HG03575 (cell line): ENCODE results near the gene SHISA5.

Experiments
- ATAC-seq: cut with Tn5 transposase; IDR thresholded peaks from one replicate; pipeline ENCODE4 v1.9.1; 2021; ENCODE audit not compliant: unreplicated experiment, insufficient number of reproducible peaks, low FRiP score; ENCODE audit errors: extremely low read depth

SHISA5 gene

DNA sequence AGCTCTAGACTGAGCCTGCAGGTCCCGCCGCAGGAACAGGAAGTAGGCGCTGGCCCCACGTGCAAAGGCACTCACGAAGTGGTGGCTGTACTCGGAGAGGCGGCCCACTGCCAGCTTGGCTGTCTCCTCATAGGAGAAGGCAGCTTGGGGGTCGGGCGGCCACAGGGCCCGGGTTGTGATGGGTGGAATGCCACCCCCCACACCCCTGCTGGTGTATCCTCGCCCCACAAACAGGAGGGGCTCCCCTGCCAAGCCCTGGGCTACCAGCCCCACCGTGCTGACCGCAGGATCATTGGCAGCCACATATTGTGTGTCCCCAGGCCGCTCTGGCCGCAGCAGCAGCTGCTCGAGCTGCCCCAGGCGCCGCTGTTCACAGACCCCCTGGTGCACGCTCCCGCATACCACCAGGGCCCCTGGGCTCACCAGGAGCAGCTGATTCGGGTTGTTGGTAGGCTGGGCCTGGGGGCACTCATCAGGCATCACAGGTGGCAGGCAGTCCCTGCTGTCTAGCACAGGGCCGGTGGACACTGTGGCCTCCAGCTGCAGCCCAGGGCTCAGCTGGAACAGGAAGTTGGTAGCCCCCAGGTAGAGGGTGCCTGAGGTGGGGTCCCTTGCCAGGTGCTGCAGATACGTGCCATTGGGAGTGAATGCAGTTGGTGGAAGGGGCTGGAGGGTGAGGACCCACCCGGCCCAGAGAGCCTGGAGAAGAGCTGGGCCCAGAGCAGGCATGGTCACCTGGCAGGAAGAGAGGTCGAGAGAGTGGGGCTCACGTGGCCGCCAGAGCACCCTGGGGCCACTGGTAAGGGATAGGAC, 79.9 kb downstream of the SHISA5 start:
- no peak for ATAC-seq

DNA sequence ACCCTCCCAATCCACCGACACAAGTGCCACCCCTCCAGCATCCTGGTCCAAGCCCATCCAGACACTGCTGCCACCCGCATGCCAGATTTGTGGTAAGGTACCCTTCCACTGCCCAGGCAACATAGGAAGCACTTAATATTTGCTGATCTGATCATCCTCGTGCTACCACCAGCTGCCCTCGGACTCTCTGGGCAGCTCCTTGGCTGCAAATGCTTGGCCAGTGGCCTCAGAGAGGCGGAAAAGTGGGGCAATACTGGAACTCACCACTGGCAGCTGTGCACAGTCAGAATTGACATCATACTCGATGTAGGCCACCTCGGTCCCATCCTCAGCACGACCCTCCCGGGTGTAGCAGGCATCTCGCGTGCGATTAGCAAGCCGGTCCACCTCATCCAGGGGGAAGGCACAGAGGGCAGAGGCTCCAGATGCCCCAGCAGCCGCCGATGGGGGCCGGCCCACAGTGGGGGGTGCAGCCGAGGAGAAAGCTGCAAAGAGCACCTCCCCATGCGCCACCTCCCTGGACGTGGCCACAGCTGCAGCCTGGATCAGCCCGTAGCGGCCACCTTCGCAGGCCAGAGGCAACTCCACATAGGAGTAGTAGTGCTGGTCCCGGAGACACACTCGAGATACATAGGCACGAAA, 80.6 kb downstream of the SHISA5 start:
- no peak for ATAC-seq

DNA sequence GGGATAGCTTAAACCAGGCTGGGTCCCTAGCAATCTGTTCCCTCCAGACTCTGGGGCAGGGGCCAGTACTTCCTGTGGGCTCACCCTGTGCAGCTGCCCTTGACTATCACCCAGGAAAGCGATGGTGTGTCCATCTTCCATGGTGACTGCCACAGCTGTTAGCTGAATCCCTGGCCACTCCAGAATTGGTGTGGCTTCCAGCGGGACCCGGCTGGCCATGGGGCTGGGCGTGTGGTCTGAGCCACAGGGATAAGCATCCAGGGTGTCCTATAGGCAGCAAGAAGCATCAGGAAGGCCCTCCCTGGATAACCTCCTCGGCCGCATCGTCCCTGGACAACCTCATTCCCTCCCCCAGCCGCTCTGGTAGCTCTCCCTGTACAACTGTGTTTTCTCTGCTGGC, 81.3 kb downstream of the SHISA5 start:
- ATAC-seq = no peak

DNA sequence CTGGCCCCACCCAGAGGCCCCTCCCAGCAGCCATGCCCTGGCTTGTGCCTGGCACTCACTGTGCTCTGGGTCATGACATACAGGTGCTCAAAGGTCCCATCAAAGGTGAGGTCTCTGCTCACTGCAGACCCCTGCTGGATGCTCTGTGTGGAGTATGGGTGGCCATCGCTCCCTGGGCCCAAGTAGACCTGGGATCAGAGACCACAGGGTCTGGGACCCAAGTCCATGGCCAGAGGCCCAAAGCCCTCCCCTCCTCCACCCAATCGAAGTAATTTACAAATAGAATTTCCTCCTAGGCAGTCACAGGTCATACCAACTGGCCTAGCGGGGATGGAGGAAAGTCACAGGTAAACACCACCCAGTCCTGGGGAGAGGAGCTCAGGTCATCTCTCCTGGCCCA, 81.7 kb downstream of the SHISA5 start:
- ATAC-seq = no peak

DNA sequence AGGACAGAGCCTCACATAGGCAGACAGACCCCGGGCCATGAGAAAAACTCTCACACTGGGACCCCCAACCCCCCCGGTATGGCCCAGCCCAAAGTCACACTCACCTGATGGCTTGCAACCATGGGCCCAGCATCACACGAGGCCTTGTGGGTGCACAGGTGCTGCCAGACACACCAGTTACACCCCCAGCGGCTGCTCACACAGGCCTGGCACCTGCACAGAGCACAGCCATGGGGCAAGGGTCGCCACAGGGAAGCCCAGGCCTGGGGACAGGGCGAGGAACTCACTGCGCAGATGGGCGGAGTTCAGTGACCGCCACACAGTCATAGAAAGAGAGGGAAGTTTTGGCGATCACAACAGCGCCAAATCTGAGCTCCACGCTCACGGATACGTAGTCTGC, 83.4 kb downstream of the SHISA5 start:
- ATAC-seq = no peak

DNA sequence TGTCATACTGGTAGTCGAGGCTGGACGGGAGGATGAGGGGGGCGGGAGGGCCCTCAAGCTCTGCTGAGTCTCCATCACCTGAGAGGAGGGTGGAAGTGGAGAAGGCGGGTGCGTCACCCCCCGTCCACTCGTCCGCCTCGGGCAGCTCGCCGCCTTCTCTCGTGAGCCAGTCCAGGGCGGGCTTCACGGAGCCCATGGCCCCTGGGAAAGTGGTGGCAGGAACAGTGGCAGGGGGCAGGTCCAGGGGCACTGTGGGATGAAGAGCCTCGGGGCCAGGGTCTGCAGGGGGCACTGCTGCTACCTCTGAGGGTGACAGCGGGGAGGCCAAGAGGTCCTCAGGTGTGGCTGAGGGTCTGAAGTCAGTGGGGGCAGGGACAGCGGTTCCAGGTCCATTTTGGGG, 84.4 kb downstream of the SHISA5 start:
- ATAC-seq = no peak

DNA sequence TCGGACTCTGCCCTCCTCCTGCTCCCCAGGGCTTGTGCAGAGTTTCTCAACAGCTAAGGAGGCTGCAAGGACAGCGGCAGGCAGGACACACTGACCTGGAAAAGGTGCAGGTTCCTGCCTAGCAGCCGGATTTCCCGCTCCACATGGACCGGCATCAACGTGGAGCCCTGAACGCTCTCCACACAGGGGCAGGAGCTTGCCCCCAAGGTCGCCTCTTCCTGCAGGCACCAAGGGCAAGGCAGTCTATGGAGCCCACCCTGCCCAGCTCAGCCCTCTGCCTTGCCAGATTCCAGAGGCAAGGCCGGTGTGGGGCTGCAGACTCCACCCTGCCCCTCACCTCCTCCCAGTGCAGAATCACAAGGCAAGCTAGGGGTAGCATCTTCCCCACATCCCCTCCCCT, 84.8 kb downstream of the SHISA5 start:
- no peak for ATAC-seq

DNA sequence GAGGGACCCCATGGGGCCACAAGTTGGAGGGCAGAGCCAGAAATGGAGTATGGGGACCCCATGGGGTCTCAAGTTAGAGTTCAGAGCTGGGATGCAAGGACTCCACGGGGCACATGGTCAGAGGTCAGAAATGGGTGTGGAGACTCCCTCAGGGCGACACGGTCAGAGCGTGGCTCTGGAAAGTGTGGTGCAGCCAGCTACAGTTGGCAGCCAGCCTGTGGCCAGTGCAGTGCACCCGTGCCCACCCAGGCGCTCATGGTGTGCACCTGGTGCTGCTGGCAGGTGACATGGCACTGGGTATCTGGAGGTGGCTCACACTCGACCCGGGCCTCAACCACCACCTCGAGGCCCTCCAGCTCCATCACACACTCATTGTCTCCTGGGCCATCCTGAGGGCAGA, 85.3 kb downstream of the SHISA5 start:
- ATAC-seq = no peak

DNA sequence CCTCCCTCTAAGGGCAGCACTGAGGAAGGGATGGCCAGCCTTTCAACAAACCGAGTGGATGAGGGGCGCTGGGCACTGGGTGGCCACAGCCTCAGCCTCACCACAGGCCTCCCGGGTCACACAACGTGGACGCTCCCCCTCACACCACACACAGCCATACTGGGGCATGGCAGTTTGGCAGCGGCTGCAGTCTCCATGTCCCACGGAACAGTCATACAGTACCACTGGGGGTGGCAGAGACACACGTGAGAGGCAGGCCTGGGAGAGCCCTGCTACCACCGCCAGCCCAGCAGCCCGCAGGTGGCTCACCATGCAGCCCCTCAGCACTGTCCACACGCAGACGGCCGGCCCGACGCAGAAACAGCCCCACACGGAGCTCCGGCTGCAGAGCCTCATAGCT, 85.8 kb downstream of the SHISA5 start:
- ATAC-seq = no peak
